CD4-positive, alpha-beta memory T cell (primary cell): ENCODE data around the gene C22orf15. TPM values are rescaled to one million over a fixed set of nuclear protein-coding genes. Genes with fewer than 3 reads are reported as not detected.
A peak's percentile ranks its signal among the peaks of the same experiment; 100 is the strongest.

Source experiments
- CTCF ChIA-PET: fragments of 350-600 bp; sonication (Branson Sonifier 250); formaldehyde crosslinking; loops from one replicate; lab custom pipeline; 2021; ENCODE audit warnings: inconsistent platforms; ENCODE audit not compliant: partially characterized antibody; lab: Charles Lee
- POLR2A ChIA-PET: fragments of 350-600 bp; sonication (Branson Sonifier 250); formaldehyde crosslinking; loops from one replicate; lab custom pipeline; 2021; ENCODE audit not compliant: partially characterized antibody; lab: Charles Lee
- DNase-seq, 5 donors: peaks; one replicate each; pipeline versions ENCODE4 v3.0.0 to v3.0.0-alpha.2; 2020 to 2022; ENCODE audit warnings: mixed read lengths in 1 of 5
- H3K27ac ChIP-seq: one replicate; pipeline ENCODE4 v1.7.0; 2013; ENCODE audit warnings: low read depth, low read length
- H3K27me3 ChIP-seq: 2 replicates; pipeline ENCODE4 v1.7.0; 2013; ENCODE audit warnings: mild to moderate bottlenecking, low read length, moderate library complexity; ENCODE audit not compliant: insufficient read depth
- H3K36me3 ChIP-seq: 2 replicates; pipeline ENCODE4 v1.7.0; 2013; ENCODE audit warnings: mild to moderate bottlenecking, low read length, moderate library complexity; ENCODE audit not compliant: insufficient read depth
- H3K4me1 ChIP-seq: 2 replicates; pipeline ENCODE4 v1.7.0; 2013; ENCODE audit warnings: mild to moderate bottlenecking, low read length, moderate library complexity; ENCODE audit not compliant: insufficient read depth
- H3K4me3 ChIP-seq, 2 donors: one replicate each; pipeline ENCODE4 v1.7.0; 2013; ENCODE audit warnings: low read length in 2 of 2, mild to moderate bottlenecking in 1 of 2
- H3K9me3 ChIP-seq, 2 donors: one replicate each; pipeline ENCODE4 v1.7.0; 2013; ENCODE audit warnings: low read length in 2 of 2, control low read depth in 1 of 2; ENCODE audit not compliant: control insufficient read depth in 1 of 2
- H3K27ac Mint-ChIP-seq, 7 donors: one replicate each; pipeline ENCODE4 v1.8.0; 2020 to 2021; ENCODE audit warnings: mixed read lengths in 7 of 7, mild to moderate bottlenecking in 6 of 7, inconsistent platforms in 3 of 7, moderate library complexity in 3 of 7
- H3K27me3 Mint-ChIP-seq, 2 donors: one replicate each; pipeline ENCODE4 v1.8.0; 2020 to 2021; ENCODE audit warnings: mixed read lengths in 2 of 2
- H3K36me3 Mint-ChIP-seq, 2 donors: one replicate each; pipeline ENCODE4 v1.8.0; 2020 to 2021; ENCODE audit warnings: mixed read lengths in 2 of 2, inconsistent platforms in 1 of 2, mild to moderate bottlenecking in 1 of 2
- H3K4me1 Mint-ChIP-seq, 4 donors: one replicate each; pipeline ENCODE4 v1.8.0; 2020 to 2021; ENCODE audit warnings: mixed read lengths in 4 of 4, mild to moderate bottlenecking in 1 of 4
- H3K4me3 Mint-ChIP-seq, 8 donors: one replicate each; pipeline ENCODE4 v1.8.0; 2020 to 2021; ENCODE audit warnings: mixed read lengths in 8 of 8, mild to moderate bottlenecking in 7 of 8, moderate library complexity in 6 of 8, inconsistent platforms in 3 of 8
- H3K9me3 Mint-ChIP-seq, 8 donors: one replicate each; pipeline ENCODE4 v1.8.0; 2020 to 2021; ENCODE audit warnings: mixed read lengths in 8 of 8, mild to moderate bottlenecking in 5 of 8, inconsistent platforms in 3 of 8, moderate library complexity in 1 of 8
- intact Hi-C: fragments of 100-400 bp; cut with micrococcal nuclease; formaldehyde crosslinking; loops from one replicate; pipeline ENCODE4 v1.15.1; 2023
- polyA plus RNA-seq, 2 donors: library from polyadenylated mRNA; unstranded; fragments of 300-500 nt; fragmentation: Illumina TruSeq; gene quantifications; one replicate each; pipeline ENCODE4 v1.2.3, GENCODE V29; 2021
- total RNA-seq, 2 experiments: library from RNA; stranded (reverse); gene quantifications; one replicate each; pipeline ENCODE4 v1.2.3, GENCODE V29; 2021

Gene C22orf15
- total and polyA plus RNA-seq, 4 experiments from 2014 or later = 0.34 to 1.9 (median 1.4) TPM

GRCh38 chr22:23764899-23765881 lies 2.4 kb downstream of the C22orf15 start:
- Mint-ChIP-seq H3K36me3 (no peaks in the 10 kb centered on the region), H3K9me3 (no peaks in the 10 kb centered on the region), H3K27ac (peak overlapping the region in 4 of 7 donors; percentile 43 to 72 (median 58)), H3K4me3 (peak overlapping the region in 6 of 8 donors; percentile 7 to 73 (median 44)), H3K27me3 (no peaks in the 10 kb centered on the region), H3K4me1 (peaks cover 9 to 38% (median 23%) of the 10 kb centered on the region in 4 donors)
- Histone ChIP-seq H3K27ac (no peak overlapping the region), H3K36me3 (peaks cover 7% of the 10 kb centered on the region), H3K4me3 (no peak overlapping the region), H3K4me1 (peaks cover 38% of the 10 kb centered on the region), H3K9me3 (no peaks in the 10 kb centered on the region), H3K27me3 (no peaks in the 10 kb centered on the region)
- POLR2A ChIA-PET = interaction anchor here (0.6 to 2.4 kb wide), 2 partner anchors 14 to 78 kb away, joined by 3 to 8 read pairs; partner anchors contain the start of gene ZNF70
- intact Hi-C loops = loop anchor here (5.0 kb wide), 1 partner anchor 68 kb away; no protein-coding TSS in a partner anchor
- DNase-seq = no peak
- CTCF ChIA-PET = no interaction called here

- Histone ChIP-seq H3K4me3 (peak overlapping the region; percentile 65 to 82), H3K36me3 (peaks cover 7% of the 10 kb centered on the region), H3K4me1 (peaks cover 46% of the 10 kb centered on the region), H3K9me3 (no peaks in the 10 kb centered on the region), H3K27me3 (no peaks in the 10 kb centered on the region), H3K27ac (peak overlapping the region; percentile 63)
- Mint-ChIP-seq H3K4me3 (peak overlapping the region; percentile 64 to 87 (median 73)), H3K9me3 (no peaks in the 10 kb centered on the region), H3K27me3 (no peaks in the 10 kb centered on the region), H3K4me1 (peaks cover 12 to 49% (median 32%) of the 10 kb centered on the region in 4 donors), H3K36me3 (no peaks in the 10 kb centered on the region), H3K27ac (peak overlapping the region in 1 of 7 donors; percentile 9)
- CTCF ChIA-PET = no interaction called here
- intact Hi-C loops = loop anchor here (1.0 to 5.0 kb wide), 2 partner anchors 16 to 70 kb away; partner anchors contain the start of gene ZNF70
- POLR2A ChIA-PET = interaction anchor here (1.0 to 1.7 kb wide), 5 partner anchors 10 to 127 kb away, joined by 3 to 9 read pairs (median 3); partner anchors contain the start of genes MIF and ZNF70
- DNase-seq = no peak
Measured at GRCh38 chr22:23767303-23767672, 4.5 kb downstream of the C22orf15 start.

- peak within 1 kb of the TSS; percentile 77 to 90 (median 84) for H3K4me3 Mint-ChIP-seq
- Histone ChIP-seq H3K9me3 (no peaks in the 10 kb centered on the region), H3K4me3 (peak within 1 kb of the TSS; percentile 65 to 82), H3K27ac (peak within 1 kb of the TSS; percentile 63), H3K27me3 (no peaks in the 10 kb centered on the region), H3K4me1 (peaks cover 44% of the 10 kb centered on the region), H3K36me3 (peaks cover 7% of the 10 kb centered on the region)
- intact Hi-C loops = loop anchor here (1.0 to 5.0 kb wide), 2 partner anchors 17 to 71 kb away; partner anchors contain the start of gene ZNF70
- H3K27me3 Mint-ChIP-seq = no peaks in the 10 kb centered on the region
- CTCF ChIA-PET = interaction anchor here (2.1 kb wide), 1 partner anchor 89 kb away, joined by 9 read pairs; the partner anchor contains the start of gene SLC2A11
- H3K36me3 Mint-ChIP-seq = no peaks in the 10 kb centered on the region
- peak; percentile 70 to 76 (median 73) for DNase-seq
- H3K4me1 Mint-ChIP-seq = peaks cover 7 to 45% (median 28%) of the 10 kb centered on the region in 4 donors
- peak within 1 kb of the TSS in 6 of 7 donors; percentile 9 to 88 (median 49) for H3K27ac Mint-ChIP-seq
- POLR2A ChIA-PET = interaction anchor here (1.0 to 1.7 kb wide), 7 partner anchors 10 to 127 kb away, joined by 3 to 9 read pairs (median 3); partner anchors contain the start of genes MIF, SLC2A11 and ZNF70
- no peaks in the 10 kb centered on the region for H3K9me3 Mint-ChIP-seq
Measured at GRCh38 chr22:23767673-23768548, 5.1 kb downstream of the C22orf15 start, which contains the start of gene CHCHD10. TSS of gene CHCHD10 (minus strand) at chr22:23767972. CDS start at chr22:23767874, 98 bp downstream.

- H3K9me3 Mint-ChIP-seq = no peaks in the 10 kb centered on the region
- H3K27me3 Mint-ChIP-seq = peaks cover 0 to 1% of the 10 kb centered on the region in 2 donors
- no peaks in the 10 kb centered on the region for H3K27me3 ChIP-seq
- H3K4me3 ChIP-seq = no peak overlapping the region
- DNase-seq = no peak
- H3K36me3 Mint-ChIP-seq = no peaks in the 10 kb centered on the region
- peak overlapping the region in 6 of 8 donors; percentile 31 to 52 (median 46) for H3K4me3 Mint-ChIP-seq
- H3K4me1 ChIP-seq = peaks cover 33% of the 10 kb centered on the region
- peaks cover 7% of the 10 kb centered on the region for H3K36me3 ChIP-seq
- no peak overlapping the region for H3K27ac Mint-ChIP-seq
- CTCF ChIA-PET = interaction anchor here (2.0 to 2.1 kb wide), 2 partner anchors 81 to 88 kb away, joined by 5 to 9 read pairs; partner anchors contain the start of gene SLC2A11
- H3K9me3 ChIP-seq = no peaks in the 10 kb centered on the region
- H3K27ac ChIP-seq = no peak overlapping the region
- POLR2A ChIA-PET = interaction anchor here (1.4 to 2.3 kb wide), 2 partner anchors 17 to 19 kb away, joined by 4 to 12 read pairs; partner anchors contain the start of genes SMARCB1 and ZNF70
- intact Hi-C loops = loop anchor here (5.0 kb wide), 1 partner anchor 72 kb away; no protein-coding TSS in a partner anchor
- H3K4me1 Mint-ChIP-seq = peaks cover 8 to 36% (median 27%) of the 10 kb centered on the region in 4 donors
Measured at GRCh38 chr22:23769321-23769965, 6.7 kb downstream of the C22orf15 start.

GRCh38 chr22:23772315-23772648 lies 9.5 kb downstream of the C22orf15 start:
- POLR2A ChIA-PET = interaction anchor here (0.6 to 0.9 kb wide), 2 partner anchors 9 to 85 kb away, joined by 3 to 4 read pairs; partner anchors contain the start of gene SLC2A11
- CTCF ChIA-PET = interaction anchor here (2.3 kb wide), 1 partner anchor 15 kb away, joined by 6 read pairs; the partner anchor contains the start of gene SMARCB1
- peak overlapping the region in 1 of 2 donors; percentile 34 for H3K4me3 ChIP-seq

More at GRCh38 chr22:23772315-23772648, 9.5 kb downstream of the C22orf15 start:
- Mint-ChIP-seq H3K36me3 (no peaks in the 10 kb centered on the region), H3K27me3 (peaks cover 0 to 1% of the 10 kb centered on the region in 2 donors), H3K27ac (peak overlapping the region in 1 of 7 donors; percentile 68), H3K9me3 (no peaks in the 10 kb centered on the region), H3K4me1 (peaks cover 8 to 24% (median 12%) of the 10 kb centered on the region in 4 donors), H3K4me3 (peak overlapping the region in 7 of 8 donors; percentile 35 to 74 (median 65))
- H3K36me3 ChIP-seq = no peaks in the 10 kb centered on the region
- no peaks in the 10 kb centered on the region for H3K27me3 ChIP-seq
- H3K9me3 ChIP-seq = no peaks in the 10 kb centered on the region
- no peak for DNase-seq
- peaks cover 21% of the 10 kb centered on the region for H3K4me1 ChIP-seq
- no peak overlapping the region for H3K27ac ChIP-seq
- intact Hi-C loops = loop anchor here (1.0 to 2.0 kb wide), 3 partner anchors 15 to 67 kb away; partner anchors contain the start of genes DERL3 and ZNF70
